ENCODE data around the gene NLK. TPM values are rescaled to one million over a fixed set of nuclear protein-coding genes. Genes with fewer than 3 reads are reported as not detected.

Gene NLK
- total and polyA plus RNA-seq, 10 of the 15 experiments (the other 5 are each of a cell fraction or from before 2014, with no cell fraction given): 5.0 to 22.9 (median 15.0) TPM

DNA sequence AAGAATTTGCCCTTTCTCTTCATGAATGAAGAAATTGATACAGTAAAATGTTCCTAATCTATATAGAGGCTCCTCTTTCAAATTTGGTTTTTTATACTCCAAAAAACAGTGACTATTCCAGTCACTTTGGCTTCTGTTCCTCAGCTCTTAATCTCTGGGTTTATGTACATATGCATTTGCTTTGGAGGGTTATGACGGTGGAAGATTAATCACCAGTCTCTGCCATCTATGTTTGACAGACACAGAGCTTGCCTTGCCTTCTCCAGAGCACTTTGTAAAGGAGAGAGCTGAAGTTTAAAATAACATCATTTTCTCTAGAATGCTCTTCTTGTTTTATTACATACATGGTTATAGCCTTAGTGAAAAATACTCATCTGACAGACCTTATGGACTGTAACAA is 99.3 kb downstream of the NLK start (continued):
- TF ChIP-seq, protein P1, sequence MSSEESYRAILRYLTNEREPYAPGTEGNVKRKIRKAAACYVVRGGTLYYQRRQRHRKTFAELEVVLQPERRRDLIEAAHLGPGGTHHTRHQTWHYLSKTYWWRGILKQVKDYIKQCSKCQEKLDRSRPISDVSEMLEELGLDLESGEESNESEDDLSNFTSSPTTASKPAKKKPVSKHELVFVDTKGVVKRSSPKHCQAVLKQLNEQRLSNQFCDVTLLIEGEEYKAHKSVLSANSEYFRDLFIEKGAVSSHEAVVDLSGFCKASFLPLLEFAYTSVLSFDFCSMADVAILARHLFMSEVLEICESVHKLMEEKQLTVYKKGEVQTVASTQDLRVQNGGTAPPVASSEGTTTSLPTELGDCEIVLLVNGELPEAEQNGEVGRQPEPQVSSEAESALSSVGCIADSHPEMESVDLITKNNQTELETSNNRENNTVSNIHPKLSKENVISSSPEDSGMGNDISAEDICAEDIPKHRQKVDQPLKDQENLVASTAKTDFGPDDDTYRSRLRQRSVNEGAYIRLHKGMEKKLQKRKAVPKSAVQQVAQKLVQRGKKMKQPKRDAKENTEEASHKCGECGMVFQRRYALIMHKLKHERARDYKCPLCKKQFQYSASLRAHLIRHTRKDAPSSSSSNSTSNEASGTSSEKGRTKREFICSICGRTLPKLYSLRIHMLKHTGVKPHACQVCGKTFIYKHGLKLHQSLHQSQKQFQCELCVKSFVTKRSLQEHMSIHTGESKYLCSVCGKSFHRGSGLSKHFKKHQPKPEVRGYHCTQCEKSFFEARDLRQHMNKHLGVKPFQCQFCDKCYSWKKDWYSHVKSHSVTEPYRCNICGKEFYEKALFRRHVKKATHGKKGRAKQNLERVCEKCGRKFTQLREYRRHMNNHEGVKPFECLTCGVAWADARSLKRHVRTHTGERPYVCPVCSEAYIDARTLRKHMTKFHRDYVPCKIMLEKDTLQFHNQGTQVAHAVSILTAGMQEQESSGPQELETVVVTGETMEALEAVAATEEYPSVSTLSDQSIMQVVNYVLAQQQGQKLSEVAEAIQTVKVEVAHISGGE (CRISPR knock-in tag; IDR thresholded peaks at IDR 0.05): no peak
- TF ChIP-seq ZSCAN29 (IDR thresholded peaks at IDR 0.05) (no peak), ZNF384 (IDR thresholded peaks at IDR 0.05; ENCODE audit: borderline replicate concordance, low read depth, low read length) (no peak)
- TF ChIP-seq, protein P2, sequence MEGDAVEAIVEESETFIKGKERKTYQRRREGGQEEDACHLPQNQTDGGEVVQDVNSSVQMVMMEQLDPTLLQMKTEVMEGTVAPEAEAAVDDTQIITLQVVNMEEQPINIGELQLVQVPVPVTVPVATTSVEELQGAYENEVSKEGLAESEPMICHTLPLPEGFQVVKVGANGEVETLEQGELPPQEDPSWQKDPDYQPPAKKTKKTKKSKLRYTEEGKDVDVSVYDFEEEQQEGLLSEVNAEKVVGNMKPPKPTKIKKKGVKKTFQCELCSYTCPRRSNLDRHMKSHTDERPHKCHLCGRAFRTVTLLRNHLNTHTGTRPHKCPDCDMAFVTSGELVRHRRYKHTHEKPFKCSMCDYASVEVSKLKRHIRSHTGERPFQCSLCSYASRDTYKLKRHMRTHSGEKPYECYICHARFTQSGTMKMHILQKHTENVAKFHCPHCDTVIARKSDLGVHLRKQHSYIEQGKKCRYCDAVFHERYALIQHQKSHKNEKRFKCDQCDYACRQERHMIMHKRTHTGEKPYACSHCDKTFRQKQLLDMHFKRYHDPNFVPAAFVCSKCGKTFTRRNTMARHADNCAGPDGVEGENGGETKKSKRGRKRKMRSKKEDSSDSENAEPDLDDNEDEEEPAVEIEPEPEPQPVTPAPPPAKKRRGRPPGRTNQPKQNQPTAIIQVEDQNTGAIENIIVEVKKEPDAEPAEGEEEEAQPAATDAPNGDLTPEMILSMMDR (IDR thresholded peaks at IDR 0.05 in 2 of 3, conservative IDR thresholded peaks at IDR 0.05 in 1 of 3; ENCODE audit: control insufficient read depth in 2 of 3, extremely low read depth in 1 of 3, insufficient read depth in 1 of 3, low read depth in 3 of 3, low read length in 3 of 3): no peak

DNA sequence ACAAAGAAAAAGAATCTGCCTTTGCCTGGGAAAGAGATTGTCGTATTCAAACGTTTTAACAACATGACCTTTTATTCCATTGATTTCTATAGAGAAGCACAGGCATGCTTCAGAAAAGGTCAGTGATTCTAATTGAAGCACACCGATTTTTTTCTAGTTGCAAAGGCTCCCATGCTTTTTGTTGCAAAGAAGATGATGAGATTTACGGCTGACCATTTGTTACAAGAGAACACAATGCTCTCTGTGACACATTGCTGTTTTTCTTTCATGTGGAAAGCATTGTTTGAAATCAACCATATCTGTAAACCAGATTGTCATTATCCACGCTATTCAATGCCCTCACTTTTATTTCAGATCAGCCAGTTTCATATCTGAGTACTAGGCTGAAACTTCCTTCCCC is 99.8 kb downstream of the NLK start:
- DNase-seq (ENCODE audit: low read depth, low spot score): no peak
- no peak for FAIRE-seq
- Histone ChIP-seq H3K27me3 (replicated peaks in 1 of 2; ENCODE audit: control insufficient read depth in 2 of 2, insufficient read depth in 2 of 2, low read length in 1 of 2) (no peaks in the 10 kb centered on the region), H3K4me1 (ENCODE audit: control insufficient read depth, insufficient read depth, low read length) (no peaks in the 10 kb centered on the region), H2AFZ (ENCODE audit: control insufficient read depth, low read depth, low read length) (no peak overlapping the region), H3K4me2 (ENCODE audit: control insufficient read depth, insufficient read depth) (no peak overlapping the region), H3K4me3 (no peak overlapping the region), H3K9ac (ENCODE audit: control insufficient read depth, insufficient read depth, low read length) (no peak overlapping the region), H3K36me3 (ENCODE audit: control insufficient read depth in 2 of 2, insufficient read depth in 2 of 2, low read length in 1 of 2) (no peaks in the 10 kb centered on the region), H3K27ac (ENCODE audit: control insufficient read depth, insufficient read depth) (no peak overlapping the region), H3K79me2 (ENCODE audit: control insufficient read depth, insufficient read depth, low read length) (no peaks in the 10 kb centered on the region), H4K20me1 (ENCODE audit: control insufficient read depth, insufficient read depth) (no peaks in the 10 kb centered on the region), H3K9me3 (replicated peaks; ENCODE audit: control insufficient read depth, insufficient read depth, low read length) (no peaks in the 10 kb centered on the region)
- no peak for ATAC-seq
- POLR2A ChIA-PET: no interaction called here
- RAD21 ChIA-PET (ENCODE audit: unreplicated experiment): no interaction called here
- WGBS (ENCODE audit: insufficient coverage, insufficient replicate concordance, low lambda C conversion rate, missing lambda C conversion rate): 97% methylated on average over 5 of the region's 5 CpGs
- BruUV-seq (replicated peaks): no TSS peak
- CTCF ChIA-PET: no interaction called here
- intact Hi-C loops (cut with micrococcal nuclease; ENCODE audit: unreplicated experiment): no loop called here
- SMC1A ChIA-PET (ENCODE audit: uncharacterized antibody, unreplicated experiment): no interaction called here
- in situ Hi-C loops (cut with MboI): no loop called here
- TF ChIP-seq NFYA (IDR thresholded peaks at IDR 0.05; ENCODE audit: borderline replicate concordance, low read depth, low read length) (no peak), SP1 (IDR thresholded peaks at IDR 0.05; ENCODE audit: low read depth, low read length) (no peak), SMAD1 (IDR thresholded peaks at IDR 0.05; ENCODE audit: low read depth, partially characterized antibody) (no peak), LARP7 (IDR thresholded peaks at IDR 0.05) (no peak), POU2F2 (IDR thresholded peaks at IDR 0.05; ENCODE audit: borderline replicate concordance, low read depth, low read length) (no peak), ZZZ3 (IDR thresholded peaks at IDR 0.05; ENCODE audit: control insufficient read depth, insufficient read length, low read depth) (no peak), RELA (IDR thresholded peaks at IDR 0.05; ENCODE audit: borderline replicate concordance, partially characterized antibody) (no peak), NFXL1 (IDR thresholded peaks at IDR 0.05; ENCODE audit: borderline replicate concordance) (no peak), RFX5 (IDR thresholded peaks at IDR 0.05; ENCODE audit: low read depth, low read length) (no peak), KLF5 (IDR thresholded peaks at IDR 0.05; ENCODE audit: partially characterized antibody) (no peak), SREBF1 (IDR thresholded peaks at IDR 0.05; ENCODE audit: low read length) (no peak)
- TF ChIP-seq, protein P3, sequence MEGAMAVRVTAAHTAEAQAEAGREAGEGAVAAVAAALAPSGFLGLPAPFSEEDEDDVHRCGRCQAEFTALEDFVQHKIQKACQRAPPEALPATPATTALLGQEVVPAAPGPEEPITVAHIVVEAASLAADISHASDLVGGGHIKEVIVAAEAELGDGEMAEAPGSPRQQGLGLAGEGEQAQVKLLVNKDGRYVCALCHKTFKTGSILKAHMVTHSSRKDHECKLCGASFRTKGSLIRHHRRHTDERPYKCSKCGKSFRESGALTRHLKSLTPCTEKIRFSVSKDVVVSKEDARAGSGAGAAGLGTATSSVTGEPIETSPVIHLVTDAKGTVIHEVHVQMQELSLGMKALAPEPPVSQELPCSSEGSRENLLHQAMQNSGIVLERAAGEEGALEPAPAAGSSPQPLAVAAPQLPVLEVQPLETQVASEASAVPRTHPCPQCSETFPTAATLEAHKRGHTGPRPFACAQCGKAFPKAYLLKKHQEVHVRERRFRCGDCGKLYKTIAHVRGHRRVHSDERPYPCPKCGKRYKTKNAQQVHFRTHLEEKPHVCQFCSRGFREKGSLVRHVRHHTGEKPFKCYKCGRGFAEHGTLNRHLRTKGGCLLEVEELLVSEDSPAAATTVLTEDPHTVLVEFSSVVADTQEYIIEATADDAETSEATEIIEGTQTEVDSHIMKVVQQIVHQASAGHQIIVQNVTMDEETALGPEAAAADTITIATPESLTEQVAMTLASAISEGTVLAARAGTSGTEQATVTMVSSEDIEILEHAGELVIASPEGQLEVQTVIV (IDR thresholded peaks at IDR 0.05; ENCODE audit: borderline replicate concordance, partially characterized antibody): no peak

All from GM12878 (cell line).